ENCODE results near the gene TSHZ2.

- TF ChIP-seq TAF1 (IDR thresholded peaks at IDR 0.05; ENCODE audit: low read depth) (no peak), MAX (IDR thresholded peaks at IDR 0.05) (no peak), EP300 (IDR thresholded peaks at IDR 0.05; ENCODE audit: borderline replicate concordance) (no peak), RAD21 (IDR thresholded peaks at IDR 0.05; ENCODE audit: low read depth) (no peak), TEAD4 (IDR thresholded peaks at IDR 0.05) (no peak), CREB1 (IDR thresholded peaks at IDR 0.05; ENCODE audit: low read depth) (no peak), YY1 (IDR thresholded peaks at IDR 0.05; ENCODE audit: low read depth) (no peak), EGR1 (IDR thresholded peaks at IDR 0.05) (no peak), CEBPB (IDR thresholded peaks at IDR 0.05) (no peak), REST (IDR thresholded peaks at IDR 0.05; ENCODE audit: low read depth) (no peak), USF1 (IDR thresholded peaks at IDR 0.05) (no peak)
Measured at GRCh38 chr20:53264604-53265003, 292.4 kb downstream of the TSHZ2 start.

All from Ishikawa (cell line).